GM10266 (cell line): ENCODE results near the gene FOXP3.

Experiments used
- DNase-seq: peaks from one replicate; pipeline ENCODE4 v3.0.0; 2012; ENCODE audit errors: extremely low spot score
- TF ChIP-seq, protein P1 (sequence below): IDR thresholded peaks from 2 replicates; pipeline ENCODE4 v1.5.1; 2012; ENCODE audit warnings: mild to moderate bottlenecking, low read depth; ENCODE audit not compliant: control insufficient read depth, insufficient read depth; ENCODE audit errors: missing control alignments

Gene FOXP3

DNA sequence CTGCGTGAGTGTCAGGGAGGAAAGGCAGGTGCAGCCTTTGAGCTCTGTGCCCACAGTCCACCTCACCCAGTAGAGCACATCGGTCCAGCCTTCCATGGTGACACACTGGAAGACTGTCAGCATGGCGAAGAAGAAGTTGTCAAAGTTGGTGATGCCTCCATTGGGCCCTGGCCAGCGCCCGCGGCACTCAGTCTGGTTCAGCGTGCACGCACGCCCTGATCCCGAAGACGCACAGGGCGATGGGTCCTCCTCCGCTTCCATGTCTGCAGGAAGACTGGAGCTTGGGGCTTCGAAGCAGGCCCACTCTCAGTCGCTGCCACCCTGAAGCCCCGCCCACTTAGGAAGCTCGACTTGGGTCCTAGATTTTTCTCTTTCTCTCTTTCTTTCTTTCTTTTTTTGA lies 36.3 kb downstream of the FOXP3 start:
- TF ChIP-seq, protein P1, sequence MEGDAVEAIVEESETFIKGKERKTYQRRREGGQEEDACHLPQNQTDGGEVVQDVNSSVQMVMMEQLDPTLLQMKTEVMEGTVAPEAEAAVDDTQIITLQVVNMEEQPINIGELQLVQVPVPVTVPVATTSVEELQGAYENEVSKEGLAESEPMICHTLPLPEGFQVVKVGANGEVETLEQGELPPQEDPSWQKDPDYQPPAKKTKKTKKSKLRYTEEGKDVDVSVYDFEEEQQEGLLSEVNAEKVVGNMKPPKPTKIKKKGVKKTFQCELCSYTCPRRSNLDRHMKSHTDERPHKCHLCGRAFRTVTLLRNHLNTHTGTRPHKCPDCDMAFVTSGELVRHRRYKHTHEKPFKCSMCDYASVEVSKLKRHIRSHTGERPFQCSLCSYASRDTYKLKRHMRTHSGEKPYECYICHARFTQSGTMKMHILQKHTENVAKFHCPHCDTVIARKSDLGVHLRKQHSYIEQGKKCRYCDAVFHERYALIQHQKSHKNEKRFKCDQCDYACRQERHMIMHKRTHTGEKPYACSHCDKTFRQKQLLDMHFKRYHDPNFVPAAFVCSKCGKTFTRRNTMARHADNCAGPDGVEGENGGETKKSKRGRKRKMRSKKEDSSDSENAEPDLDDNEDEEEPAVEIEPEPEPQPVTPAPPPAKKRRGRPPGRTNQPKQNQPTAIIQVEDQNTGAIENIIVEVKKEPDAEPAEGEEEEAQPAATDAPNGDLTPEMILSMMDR: no peak
- DNase-seq: no peak

DNA sequence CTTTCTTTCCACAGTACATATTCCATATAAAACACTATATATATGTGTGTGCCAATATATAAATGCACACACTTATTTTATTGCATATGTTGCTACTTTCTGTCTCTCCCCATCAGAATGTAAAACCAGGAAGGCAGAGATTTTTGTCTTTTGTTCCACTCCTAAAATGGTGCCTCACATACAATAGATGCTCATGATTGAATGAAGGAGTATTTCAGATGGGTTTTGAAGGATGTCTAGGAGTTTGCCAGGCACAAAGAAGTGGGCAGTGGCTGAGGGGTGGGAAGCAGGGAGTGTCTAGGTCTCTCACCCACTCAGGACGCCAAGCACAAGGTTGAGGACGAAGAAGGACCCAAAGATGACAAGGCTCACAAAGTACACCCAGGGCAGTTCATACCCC lies 36.8 kb downstream of the FOXP3 start:
- no peak for DNase-seq
- TF ChIP-seq, protein P1: no peak

DNA sequence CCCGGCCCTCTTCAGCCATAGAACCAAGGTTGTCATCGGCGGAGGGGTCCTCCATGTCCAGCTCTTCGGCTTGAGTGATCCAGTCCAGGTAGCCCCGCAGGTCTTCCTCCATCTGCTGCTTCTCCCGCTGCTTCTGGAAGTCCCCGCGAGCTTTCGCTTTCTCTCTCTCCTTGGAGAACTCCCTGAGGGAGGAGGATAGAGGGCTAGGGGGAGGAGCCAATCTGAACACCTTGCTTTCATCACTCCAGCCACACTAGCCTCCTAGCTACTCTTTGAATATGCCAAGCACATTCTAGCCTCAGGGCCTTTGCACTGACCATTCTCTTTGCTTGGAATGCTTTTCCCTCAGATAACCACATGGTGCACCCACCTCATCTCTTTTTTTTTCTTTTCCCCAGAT lies 37.6 kb downstream of the FOXP3 start:
- TF ChIP-seq, protein P1: no peak
- no peak for DNase-seq

DNA sequence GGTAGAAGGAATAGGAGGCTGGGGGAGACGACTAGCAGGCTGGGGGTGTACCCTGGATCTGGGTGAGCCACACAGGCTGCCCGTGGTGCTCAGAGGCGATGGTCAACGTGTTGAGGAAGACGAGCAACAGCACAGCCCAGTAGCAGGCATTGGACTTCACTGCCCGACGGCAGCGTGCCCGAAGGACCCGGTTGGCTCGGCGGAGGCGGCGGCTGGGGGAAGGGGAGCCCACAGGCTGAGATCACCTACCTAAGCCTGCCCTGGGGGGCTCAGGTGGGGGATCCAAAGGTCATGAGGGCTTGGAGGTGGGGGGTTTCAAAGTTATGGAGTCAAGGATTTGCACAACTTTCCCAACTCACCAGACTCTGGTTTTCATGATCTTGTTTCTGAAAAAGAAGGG lies 38.7 kb downstream of the FOXP3 start:
- no peak for DNase-seq
- TF ChIP-seq, protein P1: no peak

DNA sequence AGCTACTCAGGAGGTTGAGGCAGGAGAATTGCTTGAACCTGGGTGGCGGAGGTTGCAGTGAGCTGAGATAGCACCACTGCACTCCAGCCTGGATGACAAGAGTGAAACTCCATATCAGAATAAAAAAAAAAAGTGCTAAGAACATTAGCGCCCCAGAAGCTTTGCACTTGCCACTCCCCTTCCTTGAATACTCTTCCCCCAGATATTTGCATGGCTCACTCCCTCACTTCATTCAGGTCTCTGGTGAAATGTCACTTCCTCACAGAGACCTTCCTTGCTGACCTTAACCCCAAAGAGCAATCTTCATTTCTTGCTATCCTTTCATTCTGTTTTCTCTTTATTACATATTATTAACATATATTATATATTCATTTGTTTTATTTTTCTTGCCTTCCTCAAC lies 42.6 kb downstream of the FOXP3 start:
- no peak for DNase-seq
- TF ChIP-seq, protein P1: no peak

DNA sequence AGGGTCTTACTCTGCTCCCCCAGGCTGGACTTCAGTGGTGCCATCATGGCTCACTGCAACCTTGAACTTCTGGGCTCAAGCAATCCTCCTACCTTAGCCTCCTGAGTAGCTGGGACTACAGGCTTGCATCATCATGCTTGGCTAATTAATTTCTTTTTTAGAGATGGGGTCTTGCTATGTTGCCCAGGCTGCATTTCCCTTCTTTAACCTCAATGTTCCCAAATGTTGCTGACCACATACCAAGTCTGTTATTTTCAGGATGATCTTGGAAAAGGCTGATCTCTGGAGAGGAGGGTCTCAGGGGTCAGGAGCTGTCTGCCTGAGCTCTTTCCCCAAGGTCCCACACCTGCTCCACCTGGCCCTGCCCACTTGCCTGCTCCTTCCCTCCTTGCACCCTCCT lies 44.4 kb downstream of the FOXP3 start:
- TF ChIP-seq, protein P1: no peak

DNA sequence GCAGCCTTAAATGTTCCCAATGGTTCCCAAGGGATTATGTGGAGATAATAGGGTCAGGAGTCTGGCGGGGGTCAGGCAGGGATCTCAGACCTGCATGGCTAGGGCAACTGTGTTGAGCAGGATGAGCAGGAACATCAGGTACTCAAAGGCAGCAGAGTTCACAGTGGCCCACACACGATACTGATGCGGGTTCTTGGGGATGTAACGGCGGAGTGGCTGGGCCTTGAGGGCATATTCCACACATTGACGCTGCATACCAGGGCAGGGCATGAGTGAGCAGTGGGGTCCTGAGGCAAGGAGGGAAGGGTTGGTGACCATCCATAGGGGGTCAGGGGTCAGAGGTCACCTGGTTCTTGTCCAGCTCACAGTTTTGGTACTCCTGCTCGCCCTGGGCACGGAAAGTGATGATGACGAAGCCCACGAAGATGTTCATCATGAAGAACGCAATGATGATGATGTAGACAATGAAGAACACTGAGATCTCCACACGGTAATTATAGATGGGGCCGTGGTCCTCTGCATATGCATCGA lies 49.4 kb downstream of the FOXP3 start:
- TF ChIP-seq, protein P1: no peak
- DNase-seq: no peak

More for the DNA sequence above, 44.4 kb downstream of the FOXP3 start:
- no peak for DNase-seq
